Fibroblast of peridontal ligament (primary cell): Measurements from ENCODE around the gene LIN7C.
"Not testable (repeated sequence)": the region's sequence is repeated elsewhere in the genome, so short reads cannot be mapped to it uniquely, and the experiment has no call there.

ENCODE experiments used
- DNase-seq: peaks from one replicate; pipeline ENCODE4 v3.0.0-alpha.2; 2010; ENCODE audit errors: extremely low read depth

LIN7C gene

DNA sequence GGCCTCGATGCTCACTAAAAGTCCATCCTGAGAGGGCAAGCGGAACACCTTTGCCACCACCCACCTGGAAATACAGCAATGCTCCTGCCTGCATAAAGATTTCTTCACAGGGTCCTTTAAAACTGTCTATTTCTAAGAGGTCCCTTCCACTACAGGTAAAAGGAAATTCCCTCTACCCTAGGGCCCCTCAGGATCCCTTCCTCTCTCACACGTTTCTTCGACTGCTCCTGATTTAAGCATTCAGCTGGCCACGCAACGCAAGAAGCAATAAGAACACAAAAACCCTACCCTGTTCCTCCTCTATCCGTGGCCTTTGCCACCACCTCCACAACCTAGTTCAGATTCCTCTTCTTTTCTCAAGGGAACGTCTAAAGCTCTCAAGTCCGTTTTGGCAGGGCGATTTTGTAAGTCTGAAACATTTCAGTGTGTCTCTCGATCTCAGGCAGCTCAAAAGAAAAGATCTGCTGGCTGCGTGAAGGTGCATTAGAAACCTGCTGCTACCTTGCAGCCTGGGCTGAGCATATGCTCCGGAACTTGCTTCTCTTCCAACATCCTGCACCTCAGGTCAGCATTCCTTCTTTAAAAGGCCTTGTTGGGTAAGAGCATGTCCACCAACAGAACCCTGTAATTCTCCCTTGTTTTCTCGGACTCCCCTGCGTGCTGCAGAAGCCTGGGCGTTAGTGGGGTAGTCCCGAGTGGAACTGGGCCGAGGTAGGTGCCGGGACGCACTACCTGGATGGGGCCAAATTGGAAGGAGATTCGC, 35.6 kb downstream of the LIN7C start:
- DNase-seq: no peak

DNA sequence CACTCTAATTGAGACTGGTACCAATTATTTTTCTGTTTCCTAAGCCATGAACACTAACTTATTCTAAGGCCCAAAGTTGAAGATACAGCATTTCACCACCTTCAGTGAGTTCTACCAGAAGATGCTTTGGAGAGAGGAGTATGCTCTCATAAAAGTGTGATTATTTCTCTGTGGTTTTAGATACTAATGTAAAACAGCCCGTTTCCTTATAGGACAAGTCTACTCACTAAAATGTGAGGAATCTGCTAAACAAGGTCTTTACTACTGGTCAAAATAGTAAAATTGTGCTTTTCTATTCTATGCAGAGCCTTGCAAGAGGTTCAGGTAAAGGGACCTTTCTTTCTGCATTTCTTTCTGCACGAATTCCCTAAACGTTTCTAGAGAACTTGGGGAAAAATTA, 36.4 kb downstream of the LIN7C start:
- no peak for DNase-seq

DNA sequence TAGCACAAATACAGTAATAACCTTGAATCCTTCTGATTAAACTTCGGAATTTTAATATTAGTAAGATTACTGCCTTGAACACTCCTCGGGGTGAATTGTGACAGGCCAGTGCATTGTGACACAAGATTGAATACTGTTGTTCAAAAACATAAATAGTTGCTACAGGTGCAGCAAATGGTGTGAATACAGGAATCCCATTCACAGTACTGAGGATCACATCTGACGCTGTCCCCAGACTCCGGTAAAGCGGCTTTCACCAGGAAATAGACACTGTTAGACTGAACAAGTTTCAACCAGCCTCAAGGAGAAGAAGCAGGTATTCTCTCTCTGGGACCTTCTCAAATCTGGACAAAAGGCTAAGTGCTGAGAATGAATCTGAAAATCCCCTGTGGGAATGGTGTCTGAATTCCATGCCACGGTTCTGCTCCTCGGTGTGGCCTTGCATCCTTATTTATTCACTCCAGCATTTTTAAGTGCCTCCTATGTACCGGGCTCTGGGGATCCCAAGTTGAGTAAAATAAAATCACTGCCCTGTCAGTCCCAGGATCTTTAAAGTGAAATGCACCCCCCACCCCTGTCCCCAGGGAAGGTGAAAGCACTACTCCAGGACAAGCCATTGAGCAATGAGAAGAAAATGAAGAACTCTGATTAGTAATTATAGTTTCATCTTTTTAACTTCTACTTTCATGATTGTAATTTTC, 37.4 kb downstream of the LIN7C start:
- no peak for DNase-seq

DNA sequence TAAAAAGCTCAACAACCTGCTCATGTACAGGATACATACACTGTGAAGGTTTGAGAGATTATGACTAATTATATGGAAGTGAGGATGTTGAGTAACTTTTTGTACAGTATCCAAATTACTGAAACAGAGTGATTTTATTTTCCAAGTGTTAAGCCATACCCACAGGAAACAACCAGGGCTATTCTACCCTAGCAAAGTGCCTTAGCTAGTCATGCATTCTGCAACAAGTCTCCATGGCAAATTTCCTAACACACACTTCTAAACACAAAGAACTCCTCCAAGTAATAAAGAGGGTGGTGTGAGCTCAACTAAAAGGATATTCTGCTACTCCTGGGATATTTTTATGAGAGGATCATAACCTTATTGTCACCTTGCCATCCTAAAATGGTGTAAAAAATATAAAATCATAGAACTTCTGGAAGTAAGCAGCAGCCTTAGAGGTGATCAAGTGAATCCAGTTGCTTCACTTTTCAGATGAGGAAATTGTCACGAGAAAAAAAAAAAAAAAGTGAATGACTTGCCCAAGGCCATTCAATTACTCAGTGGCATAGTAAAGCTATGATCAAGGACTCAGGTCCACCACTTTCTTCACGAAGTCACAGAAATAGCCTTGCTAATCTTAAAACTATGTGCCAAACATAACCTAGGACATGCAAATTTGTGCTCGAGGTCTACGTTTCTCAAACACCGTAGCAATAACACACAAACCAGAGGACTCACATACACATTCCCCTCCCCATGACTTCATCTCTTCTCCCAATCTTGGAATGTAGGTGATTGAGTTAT, 38.2 kb downstream of the LIN7C start:
- DNase-seq: peak; percentile 65

DNA sequence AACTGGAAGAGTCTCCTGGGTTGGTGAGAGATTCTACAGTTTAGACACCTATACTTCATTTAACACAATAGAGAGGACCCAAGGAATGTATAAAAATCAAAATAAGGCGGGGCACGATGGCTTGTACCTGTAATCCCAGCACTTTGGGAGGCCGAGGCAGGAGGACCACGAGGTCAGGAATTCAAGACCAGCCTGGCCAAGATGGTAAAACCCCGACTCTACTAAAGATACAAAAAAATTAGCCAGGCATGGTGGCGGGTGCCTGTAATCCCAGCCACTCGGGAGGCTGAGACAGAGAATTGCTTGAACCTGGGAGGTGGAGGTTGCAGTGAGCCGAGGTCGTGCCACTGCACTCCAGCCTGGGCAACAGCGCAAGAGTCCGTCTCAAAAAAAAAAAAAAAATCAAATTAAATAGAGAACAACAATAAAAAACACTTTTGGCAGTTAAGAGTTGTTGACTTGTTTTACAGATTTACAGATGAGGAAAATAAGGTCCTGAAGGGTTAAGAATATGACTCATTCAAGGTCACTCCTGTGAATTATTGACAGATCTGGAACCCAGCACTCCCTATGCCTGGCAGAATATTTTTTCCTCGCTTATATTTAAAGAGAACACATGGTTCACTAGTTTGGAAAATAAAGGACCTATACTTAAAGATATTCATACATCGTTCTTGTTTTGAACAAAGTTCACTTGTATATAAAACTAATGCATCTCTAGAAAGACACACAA, 39.2 kb downstream of the LIN7C start:
- DNase-seq: no peak

DNA sequence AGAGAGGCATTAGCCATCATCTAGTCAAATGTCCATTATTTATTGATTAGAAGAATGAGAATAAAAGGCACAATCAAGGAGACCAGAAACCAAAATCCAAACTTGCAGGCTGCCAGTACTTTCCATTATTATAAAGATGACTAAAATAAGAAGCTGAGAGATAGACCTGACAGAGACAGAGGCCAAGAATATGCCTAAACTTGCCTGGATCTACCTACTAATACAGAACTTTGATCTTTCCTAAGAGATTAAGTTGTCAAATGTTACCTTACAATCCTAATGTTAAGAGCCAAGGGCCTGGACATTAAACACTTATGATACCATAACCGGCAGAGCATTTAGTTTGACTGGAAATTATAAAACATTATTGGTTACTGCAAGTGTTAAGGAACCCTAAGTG, 40.2 kb downstream of the LIN7C start:
- no peak for DNase-seq

DNA sequence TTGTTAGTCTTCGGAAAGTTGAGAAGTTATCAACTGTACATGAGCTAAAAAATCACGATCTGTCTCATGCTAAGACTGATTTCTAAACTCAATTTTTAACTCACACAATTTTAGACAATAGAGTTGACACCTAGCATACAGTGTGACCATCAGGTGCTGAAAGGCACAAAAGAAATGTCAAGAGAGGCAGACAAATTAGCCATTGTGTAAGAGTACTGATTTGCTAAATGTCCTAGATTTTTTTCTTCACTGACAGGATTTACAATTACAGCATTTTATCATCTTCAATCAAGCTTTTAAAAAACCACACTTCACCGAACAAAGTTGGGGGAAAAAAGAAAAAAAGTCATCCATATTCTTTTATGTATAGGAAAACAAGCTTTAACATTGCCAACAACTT, 40.9 kb downstream of the LIN7C start:
- no peak for DNase-seq

DNA sequence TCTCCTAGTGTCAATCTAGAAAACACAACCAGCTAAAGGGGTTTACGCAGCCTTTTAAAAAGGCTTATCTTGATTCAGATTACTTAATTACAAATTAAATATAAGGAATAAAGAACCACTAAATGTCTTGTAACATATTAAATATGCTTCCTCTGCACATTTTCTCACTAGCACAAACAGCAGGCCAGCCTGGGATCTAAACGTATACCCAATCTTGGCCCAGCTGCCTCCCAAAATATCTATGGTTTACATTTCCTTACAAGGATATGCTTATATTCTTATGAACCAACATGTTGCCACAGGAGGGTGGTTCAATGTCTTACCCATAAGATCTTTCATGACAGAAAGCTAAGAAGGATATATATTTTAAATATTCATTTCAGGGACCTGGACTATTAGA, 41.7 kb downstream of the LIN7C start:
- no peak for DNase-seq

DNA sequence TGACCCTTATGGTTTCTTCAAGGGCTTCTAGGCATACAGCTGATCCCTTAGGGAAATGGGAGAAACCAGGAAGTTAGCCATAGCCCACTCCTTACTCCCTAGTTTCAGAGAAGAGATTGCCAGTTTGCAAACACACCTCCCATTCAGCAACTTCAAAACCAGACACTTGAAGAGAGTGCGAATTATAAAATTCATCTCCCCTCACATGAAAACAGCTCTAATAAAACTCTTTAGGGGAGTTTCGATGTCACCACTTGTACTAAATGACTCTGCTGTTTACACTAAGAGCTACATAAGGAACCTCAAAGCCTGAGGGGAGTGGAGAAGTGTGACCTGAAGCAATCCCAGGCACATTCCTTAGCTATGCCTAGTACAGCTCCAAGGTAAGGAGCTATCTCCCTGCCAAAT, 42.3 kb downstream of the LIN7C start:
- no peak for DNase-seq

DNA sequence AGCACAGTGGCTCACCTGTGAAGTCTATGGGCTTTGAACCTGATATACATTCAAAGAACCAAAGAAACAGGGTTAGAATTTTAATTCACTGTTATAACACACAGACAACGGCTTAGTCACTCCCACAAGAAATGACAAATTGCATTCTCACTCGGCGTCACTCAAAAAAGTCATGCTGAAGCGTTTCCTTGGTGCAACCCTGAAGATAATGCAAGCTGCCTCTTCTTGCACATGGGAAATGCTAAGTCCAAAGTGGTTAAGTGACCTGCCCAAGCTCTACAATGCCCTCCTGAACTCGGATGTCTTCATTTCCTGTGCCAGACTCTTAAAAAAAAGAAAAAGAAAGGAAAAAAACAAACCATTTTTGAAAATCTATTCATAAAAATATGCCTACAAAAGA, 44.0 kb downstream of the LIN7C start:
- no peak for DNase-seq

DNA sequence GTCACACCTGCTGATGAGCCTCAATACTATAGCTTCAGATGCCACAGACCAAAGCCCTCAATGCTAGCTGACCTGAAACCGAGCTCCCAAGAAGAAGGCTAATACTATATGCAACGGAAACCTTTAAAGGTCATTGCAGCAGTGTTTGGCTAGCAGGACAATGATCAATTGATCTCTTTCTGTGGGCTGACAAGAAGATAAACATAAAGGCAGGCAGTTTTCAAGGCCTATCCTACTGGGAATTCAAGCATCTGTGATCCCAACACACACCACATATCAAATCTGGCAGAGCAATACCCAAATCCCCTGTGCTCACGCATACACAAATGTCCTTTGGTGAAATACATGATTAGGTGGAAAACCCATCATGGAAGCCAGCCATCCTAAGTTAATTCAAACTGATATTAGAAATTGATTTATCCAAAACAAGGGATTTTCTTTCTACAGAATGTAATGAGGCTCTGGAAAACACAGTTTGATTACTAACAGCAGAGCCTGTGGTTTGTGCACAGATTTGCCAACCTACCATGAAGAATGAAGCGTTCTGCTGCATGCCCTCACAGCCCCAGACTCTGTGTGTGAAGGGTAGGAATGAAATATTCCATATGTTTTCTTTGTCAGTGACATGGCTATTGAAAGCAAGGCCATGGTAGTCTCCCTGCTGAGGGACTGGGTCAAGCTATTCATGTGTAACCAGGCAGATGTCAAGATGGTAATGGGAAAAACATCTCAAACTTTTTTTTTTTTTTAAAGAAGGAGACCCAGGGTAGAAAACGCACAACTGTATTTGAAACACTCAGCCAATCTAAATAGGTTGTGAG, 46.2 kb downstream of the LIN7C start:
- DNase-seq: no peak

DNA sequence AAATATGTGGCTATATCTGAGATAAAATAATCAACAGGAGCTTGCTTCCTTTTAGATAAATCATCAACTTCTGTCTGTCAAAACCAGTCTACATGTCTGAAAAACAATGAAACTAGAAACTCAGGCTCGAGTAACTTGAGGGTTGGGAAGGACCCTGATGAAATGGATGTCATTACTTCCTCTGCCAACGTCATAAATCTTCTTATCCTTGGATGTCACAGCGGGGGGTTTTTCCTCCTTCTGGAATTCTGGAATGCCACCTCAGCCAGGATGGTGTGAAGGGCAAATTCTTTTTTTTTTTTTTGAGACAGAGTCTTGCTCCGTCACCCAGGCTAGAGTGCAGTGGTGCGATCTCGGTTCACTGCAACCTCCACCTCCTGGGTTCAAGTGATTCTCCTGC, 47.4 kb downstream of the LIN7C start:
- no peak for DNase-seq

DNA sequence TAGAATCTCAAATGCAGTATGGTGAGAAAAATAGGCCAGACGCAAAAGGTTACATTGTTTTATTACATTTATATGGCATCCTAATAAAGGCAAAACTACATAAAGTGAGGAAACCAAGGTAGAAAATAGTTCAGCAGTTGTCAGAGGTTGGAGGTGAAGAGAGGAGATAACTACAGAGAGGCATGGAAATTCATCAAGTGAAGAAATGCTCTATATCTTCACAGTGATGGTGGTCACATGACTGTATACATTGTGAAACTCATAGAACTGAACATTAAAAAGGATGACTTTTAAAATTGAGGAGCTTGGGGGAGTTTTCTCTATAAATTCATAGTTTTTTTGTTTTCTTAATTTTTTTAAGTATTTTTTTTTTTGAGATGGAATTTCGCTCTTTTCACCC, 48.4 kb downstream of the LIN7C start:
- no peak for DNase-seq

DNA sequence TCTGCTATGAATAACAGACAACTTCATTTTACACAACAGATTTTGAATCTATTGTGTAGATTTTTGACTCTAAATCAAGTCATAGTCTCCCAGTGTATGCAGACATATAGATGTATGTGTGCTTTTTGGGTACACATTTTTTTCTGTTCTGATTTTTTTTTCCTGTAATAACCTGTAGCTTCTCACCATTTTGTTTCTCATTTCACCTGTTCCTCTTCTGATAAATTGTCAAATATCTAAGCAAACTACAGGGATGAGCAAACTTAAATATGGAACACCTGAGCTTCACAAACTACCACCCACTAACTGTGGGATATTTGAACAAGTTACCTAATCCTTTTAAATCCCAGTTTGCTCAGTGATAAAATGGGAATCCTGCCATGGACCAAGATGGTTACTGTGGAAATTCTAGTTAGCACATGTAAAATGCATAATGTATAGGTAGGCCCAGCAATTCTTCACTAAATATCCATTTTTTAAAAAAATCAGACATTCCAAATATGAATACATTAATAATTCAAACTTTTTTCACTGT, 49.7 kb downstream of the LIN7C start:
- no peak for DNase-seq

DNA sequence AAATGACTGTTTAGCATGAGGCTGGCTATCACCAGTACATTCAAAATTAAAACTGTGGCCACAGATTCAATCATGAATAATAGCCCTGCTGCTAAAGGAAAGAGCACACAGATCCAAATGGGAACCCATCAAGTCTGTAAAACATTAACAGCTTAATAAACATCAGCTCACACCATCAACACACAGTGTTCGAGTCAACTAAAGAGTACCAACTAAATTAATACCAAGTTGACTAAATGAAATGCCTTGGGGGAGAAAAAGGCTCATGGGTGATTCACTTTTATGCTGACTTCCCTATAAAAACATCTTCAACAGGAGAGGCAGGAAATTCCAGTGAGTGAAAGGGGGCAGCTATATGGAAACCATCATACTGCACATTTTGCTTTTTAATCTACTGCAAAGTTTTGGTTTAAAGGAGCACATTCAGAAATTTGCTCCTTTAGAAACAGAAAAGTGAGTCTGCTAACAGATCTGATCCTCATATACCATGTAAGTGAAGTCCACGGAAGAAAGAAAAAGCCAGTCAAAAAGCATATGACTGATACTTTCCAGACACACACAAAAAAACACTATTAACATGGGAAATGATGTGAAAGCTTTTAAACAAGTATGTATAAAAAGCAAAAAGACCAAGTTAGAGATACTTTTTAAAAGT, 50.3 kb downstream of the LIN7C start:
- peak; percentile 38 for DNase-seq

DNA sequence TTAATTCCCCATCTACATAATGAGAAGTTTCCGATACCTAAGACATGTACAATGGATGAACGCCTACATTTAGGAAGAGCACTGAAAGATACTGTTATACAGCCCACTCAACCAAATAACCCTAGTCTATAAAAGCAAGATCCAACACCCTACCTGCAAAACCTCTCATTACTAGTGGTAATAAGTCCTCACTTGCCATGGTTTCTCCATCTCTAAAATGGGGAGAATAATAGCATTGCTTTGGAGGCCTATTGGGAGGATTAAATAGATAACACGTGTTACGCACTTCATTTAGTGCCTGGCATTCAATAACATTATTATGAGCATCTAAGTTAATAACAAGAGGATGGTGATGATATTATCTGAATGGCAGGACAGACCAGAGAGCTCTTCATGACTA, 50.9 kb downstream of the LIN7C start:
- DNase-seq: no peak

DNA sequence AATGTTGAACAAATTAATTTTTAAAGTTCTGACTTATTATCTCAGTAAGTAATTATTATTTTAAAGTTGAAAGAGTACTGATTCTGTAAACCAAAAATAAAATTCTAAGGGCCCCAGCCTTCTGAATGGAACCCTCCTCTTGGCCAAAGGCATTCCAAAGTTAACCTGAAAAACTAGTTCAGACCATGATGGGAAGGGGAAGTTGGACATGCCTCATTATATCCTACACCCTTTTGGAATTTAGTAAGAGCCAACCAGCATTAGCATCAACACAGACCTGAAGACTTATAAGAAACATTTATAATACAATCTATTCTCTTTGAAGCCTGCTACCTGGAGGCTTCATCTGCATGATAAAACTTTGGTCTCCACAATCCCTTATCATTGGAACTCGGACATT, 52.9 kb downstream of the LIN7C start:
- DNase-seq: no peak

DNA sequence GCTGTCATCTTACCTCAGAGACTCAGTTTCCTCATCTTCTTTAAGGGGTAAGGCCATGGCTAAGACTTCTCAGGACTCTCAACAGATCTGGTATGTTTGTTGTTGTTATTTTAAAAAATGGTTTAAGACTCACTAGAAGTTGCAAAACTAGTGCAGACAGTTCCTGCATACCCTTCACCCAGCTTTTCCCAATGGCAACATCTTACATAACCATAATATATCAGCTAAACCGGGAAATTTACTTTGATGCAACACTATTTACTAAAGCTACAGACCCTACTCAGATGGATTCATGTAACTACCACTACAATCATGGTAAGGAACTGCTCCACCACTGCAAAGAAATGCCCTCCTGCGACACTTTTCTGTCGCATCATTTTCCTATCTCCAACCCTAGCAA, 54.4 kb downstream of the LIN7C start:
- DNase-seq: no peak

DNA sequence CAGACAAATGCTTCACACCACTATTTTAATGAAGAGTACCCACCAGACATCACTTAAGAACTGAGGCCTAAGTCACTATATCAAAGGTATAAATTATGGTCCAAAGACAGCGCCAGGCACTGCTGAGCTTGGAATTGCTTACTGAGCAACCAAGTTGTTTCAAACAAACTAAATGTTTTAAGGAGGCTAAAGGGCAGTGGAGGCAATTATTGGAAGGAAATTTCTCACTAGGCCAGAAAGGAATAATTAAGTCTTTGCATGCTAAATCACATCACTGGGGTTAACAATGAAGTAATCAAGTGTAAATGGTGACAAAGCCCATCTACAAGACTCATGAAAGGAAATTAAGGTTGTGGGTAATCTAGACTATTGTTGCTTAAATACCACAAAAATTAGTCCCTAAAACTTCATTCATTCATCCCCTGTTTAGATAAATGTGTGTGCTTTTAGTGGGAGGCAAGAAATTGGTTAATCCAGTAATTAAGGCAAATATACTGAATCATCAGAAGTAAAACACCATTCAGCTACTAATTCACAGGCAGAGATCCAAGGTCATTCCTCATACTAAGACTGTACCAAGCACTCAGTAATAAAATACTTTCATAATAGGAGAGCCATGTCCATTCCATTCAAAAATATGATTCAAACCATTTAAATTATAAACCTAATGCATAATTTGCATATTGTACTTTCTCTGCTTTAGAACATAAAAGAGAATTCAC, 55.2 kb downstream of the LIN7C start:
- peak; percentile 38 for DNase-seq

DNA sequence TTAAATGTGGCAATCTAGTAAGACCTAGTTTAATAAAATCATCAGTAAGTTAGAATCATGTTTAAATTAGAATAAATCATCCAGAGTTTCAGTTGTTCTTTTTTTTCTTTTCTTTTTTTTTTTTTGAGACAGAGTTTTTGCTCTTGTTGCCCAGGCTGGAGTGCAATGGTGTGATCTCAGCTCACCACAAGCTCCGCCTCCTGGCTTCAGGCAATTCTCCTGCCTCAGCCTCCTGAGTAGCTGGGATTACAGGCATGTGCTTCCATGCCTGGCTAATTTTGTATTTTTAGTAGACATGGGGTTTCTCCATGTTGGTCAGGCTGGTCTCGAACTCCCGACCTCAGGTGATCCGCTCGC, 58.4 kb downstream of the LIN7C start:
- DNase-seq: not testable (repeated sequence)
